ENCODE results near the gene SP110.
A peak's percentile ranks its signal among the peaks of the same experiment; 100 is the strongest.
"Not testable (repeated sequence)": the region's sequence is repeated elsewhere in the genome, so short reads cannot be mapped to it uniquely, and the experiment has no call there.

Gene SP110

GRCh38 chr2:230219419-230220331 is at the start of gene SP110:
Gene SP110, minus strand, starts transcription at chr2:230219984. Its CDS starts 3,057 bp downstream, at chr2:230216927.
- peak; percentile 75 for DNase-seq

GRCh38 chr2:230268606-230269243 is 48.9 kb upstream of the SP110 start:
- DNase-seq: no peak

GRCh38 chr2:230267556-230267955 is 47.8 kb upstream of the SP110 start:
- no peak for DNase-seq

- no peak for DNase-seq
These were observed 47.3 kb upstream of the SP110 start for GRCh38 chr2:230267059-230267458.

- DNase-seq: no peak
These were observed 46.9 kb upstream of the SP110 start for GRCh38 chr2:230266638-230267037.

- not testable (repeated sequence) for DNase-seq
These were observed 45.2 kb upstream of the SP110 start for GRCh38 chr2:230264945-230265344.

- DNase-seq: no peak
These were observed 42.5 kb upstream of the SP110 start for GRCh38 chr2:230262246-230262645.

- no peak for DNase-seq
These were observed 38.7 kb upstream of the SP110 start for GRCh38 chr2:230258483-230258882.

GRCh38 chr2:230256733-230257332 is 37.0 kb upstream of the SP110 start:
- no peak for DNase-seq

- DNase-seq: no peak
These were observed 34.5 kb upstream of the SP110 start for GRCh38 chr2:230254152-230254881.

- no peak for DNase-seq
These were observed 30.4 kb upstream of the SP110 start for GRCh38 chr2:230250231-230250630.

GRCh38 chr2:230246206-230246605 is 26.4 kb upstream of the SP110 start:
- DNase-seq: no peak

- no peak for DNase-seq
These were observed 24.4 kb upstream of the SP110 start for GRCh38 chr2:230244211-230244610.

GRCh38 chr2:230234845-230235244 is 15.1 kb upstream of the SP110 start:
- no peak for DNase-seq

GRCh38 chr2:230234122-230234722 is 14.4 kb upstream of the SP110 start:
- no peak for DNase-seq

GRCh38 chr2:230231251-230231650 is 11.5 kb upstream of the SP110 start:
- no peak for DNase-seq

- DNase-seq: no peak
These were observed 10.9 kb upstream of the SP110 start for GRCh38 chr2:230230496-230231200.

- DNase-seq: no peak
These were observed 10.3 kb upstream of the SP110 start for GRCh38 chr2:230230087-230230486.

GRCh38 chr2:230227216-230227615 is 7.4 kb upstream of the SP110 start:
- no peak for DNase-seq

- DNase-seq: no peak
These were observed 6.3 kb upstream of the SP110 start for GRCh38 chr2:230226051-230226551.

GRCh38 chr2:230225486-230225885 is 5.7 kb upstream of the SP110 start, which contains the start of gene SP140:
Gene SP140, plus strand, starts transcription at chr2:230225736. Its CDS starts 109 bp downstream, at chr2:230225845.
- DNase-seq: no peak

GRCh38 chr2:230224458-230224857 is 4.7 kb upstream of the SP110 start:
- no peak for DNase-seq
